DOHH2 (cell line): ENCODE data around the gene NEK5.

ENCODE experiments used
- H3F3A ChIP-seq: fragments of 200-600 bp; sonication (generic), shearing (Covaris generic); 2 replicates; pipeline ENCODE4 v1.6.0; 2016; ENCODE audit warnings: antibody characterized with exemption, mild to moderate bottlenecking; ENCODE audit not compliant: control insufficient read depth, insufficient read depth
- H3K27ac ChIP-seq: fragments of 200-600 bp; sonication (generic); 2 replicates; pipeline ENCODE4 v1.5.1; 2014; ENCODE audit warnings: low read depth, mild to moderate bottlenecking, low read length, moderate library complexity
- H3K27me3 ChIP-seq: fragments of 200-600 bp; sonication (generic); 2 replicates; pipeline ENCODE4 v1.6.1; 2014; ENCODE audit warnings: mild to moderate bottlenecking, low read length, mixed read lengths; ENCODE audit not compliant: control insufficient read depth
- H3K36me3 ChIP-seq: fragments of 200-600 bp; sonication (generic); 2 replicates; pipeline ENCODE4 v1.6.1; 2014; ENCODE audit warnings: mild to moderate bottlenecking, low read length, moderate library complexity, mixed read lengths; ENCODE audit not compliant: control insufficient read depth
- H3K4me1 ChIP-seq: fragments of 200-600 bp; sonication (generic); 2 replicates; pipeline ENCODE4 v1.6.1; 2014; ENCODE audit warnings: mild to moderate bottlenecking, low read length, mixed read lengths; ENCODE audit not compliant: control insufficient read depth
- H3K4me2 ChIP-seq: fragments of 200-600 bp; sonication (generic); 2 replicates; pipeline ENCODE4 v1.6.0; 2014; ENCODE audit warnings: mild to moderate bottlenecking, low read length, moderate library complexity
- H3K4me3 ChIP-seq: fragments of 200-600 bp; sonication (generic); 2 replicates; pipeline ENCODE4 v1.5.1; 2014; ENCODE audit warnings: mild to moderate bottlenecking, low read length, mixed read lengths
- H3K79me2 ChIP-seq: fragments of 200-600 bp; sonication (generic); 2 replicates; pipeline ENCODE4 v1.6.1; 2014; ENCODE audit warnings: mild to moderate bottlenecking, low read length, mixed read lengths; ENCODE audit not compliant: control insufficient read depth
- H3K9me2 ChIP-seq: fragments of 200-600 bp; sonication (generic); replicated peaks from 2 replicates; pipeline ENCODE4 v1.6.1; 2014; ENCODE audit warnings: mild to moderate bottlenecking, low read length, mixed read lengths; ENCODE audit not compliant: control insufficient read depth
- H3K9me3 ChIP-seq: fragments of 200-600 bp; sonication (generic); 2 replicates; pipeline ENCODE4 v1.6.1; 2014; ENCODE audit warnings: antibody characterized with exemption, low read length, mixed read lengths; ENCODE audit not compliant: control insufficient read depth, insufficient read depth
- H4K20me1 ChIP-seq: fragments of 200-600 bp; sonication (generic); 2 replicates; pipeline ENCODE4 v1.6.0; 2014; ENCODE audit warnings: low read depth, mild to moderate bottlenecking, antibody characterized with exemption, low read length, moderate library complexity; ENCODE audit not compliant: control insufficient read depth, insufficient read depth
- EZH2phosphoT487 ChIP-seq: fragments of 200-600 bp; sonication (generic); IDR thresholded peaks from 2 replicates; pipeline ENCODE4 v1.6.1; 2017; ENCODE audit warnings: borderline replicate concordance, mild to moderate bottlenecking, antibody characterized with exemption, low read length, moderate library complexity, mixed read lengths
- TF ChIP-seq, protein P1 (sequence below): fragments of 200-600 bp; sonication (generic); IDR thresholded peaks from one replicate; pipeline ENCODE4 v1.5.1; 2014; ENCODE audit warnings: antibody characterized with exemption, mild to moderate bottlenecking, low read depth, low read length; ENCODE audit not compliant: poor library complexity, severe bottlenecking

Gene NEK5

DNA sequence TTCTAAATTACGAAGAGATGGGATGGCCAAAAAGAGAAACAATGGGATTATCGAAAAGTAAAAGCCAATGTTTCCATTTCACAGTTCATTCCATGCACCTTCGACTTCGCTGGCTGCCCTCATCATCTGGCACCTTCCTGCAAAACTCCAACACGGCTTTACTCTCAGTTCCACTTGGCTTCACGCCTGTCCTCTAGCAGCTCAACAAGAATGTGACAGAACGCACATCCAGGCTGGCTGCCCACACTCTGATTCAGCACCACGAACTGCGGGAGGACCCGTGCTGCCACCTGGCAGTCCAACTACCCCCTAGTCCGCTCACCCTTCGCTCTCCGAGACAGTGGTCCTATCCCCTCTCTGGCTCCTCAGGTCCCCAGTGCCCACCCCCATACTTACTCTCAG is 129.4 kb downstream of the NEK5 start:
- Histone ChIP-seq H3K27ac (no peak overlapping the region), H3K9me2 (no peaks in the 10 kb centered on the region), H3K4me3 (no peak overlapping the region), H4K20me1 (no peaks in the 10 kb centered on the region), H3K36me3 (no peaks in the 10 kb centered on the region), H3F3A (no peaks in the 10 kb centered on the region), H3K4me2 (no peak overlapping the region), H3K79me2 (no peaks in the 10 kb centered on the region), H3K27me3 (peaks cover 33% of the 10 kb centered on the region), H3K4me1 (no peaks in the 10 kb centered on the region), H3K9me3 (no peaks in the 10 kb centered on the region)
- TF ChIP-seq, protein P1, sequence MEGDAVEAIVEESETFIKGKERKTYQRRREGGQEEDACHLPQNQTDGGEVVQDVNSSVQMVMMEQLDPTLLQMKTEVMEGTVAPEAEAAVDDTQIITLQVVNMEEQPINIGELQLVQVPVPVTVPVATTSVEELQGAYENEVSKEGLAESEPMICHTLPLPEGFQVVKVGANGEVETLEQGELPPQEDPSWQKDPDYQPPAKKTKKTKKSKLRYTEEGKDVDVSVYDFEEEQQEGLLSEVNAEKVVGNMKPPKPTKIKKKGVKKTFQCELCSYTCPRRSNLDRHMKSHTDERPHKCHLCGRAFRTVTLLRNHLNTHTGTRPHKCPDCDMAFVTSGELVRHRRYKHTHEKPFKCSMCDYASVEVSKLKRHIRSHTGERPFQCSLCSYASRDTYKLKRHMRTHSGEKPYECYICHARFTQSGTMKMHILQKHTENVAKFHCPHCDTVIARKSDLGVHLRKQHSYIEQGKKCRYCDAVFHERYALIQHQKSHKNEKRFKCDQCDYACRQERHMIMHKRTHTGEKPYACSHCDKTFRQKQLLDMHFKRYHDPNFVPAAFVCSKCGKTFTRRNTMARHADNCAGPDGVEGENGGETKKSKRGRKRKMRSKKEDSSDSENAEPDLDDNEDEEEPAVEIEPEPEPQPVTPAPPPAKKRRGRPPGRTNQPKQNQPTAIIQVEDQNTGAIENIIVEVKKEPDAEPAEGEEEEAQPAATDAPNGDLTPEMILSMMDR = no peak
- TF ChIP-seq EZH2phosphoT487 = no peak

DNA sequence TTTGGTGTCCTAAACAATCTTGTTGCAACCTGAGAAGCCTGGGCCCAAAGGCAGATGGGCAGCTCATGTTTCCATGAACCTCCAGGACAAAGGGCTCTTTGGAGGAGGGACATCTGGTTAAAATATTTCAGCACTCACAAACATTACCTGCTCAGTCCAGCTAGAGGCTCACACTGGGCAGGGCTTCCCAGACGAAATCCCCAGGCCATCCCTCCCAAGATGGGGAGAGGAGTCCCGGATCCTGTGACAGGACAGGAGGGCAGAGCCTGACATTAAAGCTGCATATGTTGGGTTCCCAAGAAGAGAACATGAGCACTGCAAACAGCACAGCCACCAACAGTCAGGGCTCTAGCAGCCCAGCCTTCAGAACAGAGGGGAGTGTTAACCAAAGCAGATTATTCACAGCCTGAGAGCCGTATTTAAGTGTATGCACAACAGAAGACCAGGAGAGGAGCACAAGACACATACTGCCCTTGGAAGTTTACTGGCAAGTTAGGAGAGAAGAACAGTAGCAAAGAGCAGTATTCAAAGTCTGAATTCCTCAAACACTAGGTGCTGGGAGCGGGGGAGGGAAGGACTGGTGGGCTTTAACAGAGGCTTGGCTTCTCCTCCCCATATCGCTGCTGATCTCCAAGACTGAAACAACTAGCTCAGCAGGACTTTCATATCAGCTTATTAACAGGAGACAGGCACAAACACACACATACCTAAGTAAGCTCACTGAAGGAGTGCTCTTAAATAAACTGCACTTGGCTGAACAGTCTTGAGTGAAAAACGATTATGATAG is 130.0 kb downstream of the NEK5 start:
- Histone ChIP-seq H3K4me2 (no peak overlapping the region), H3K79me2 (no peaks in the 10 kb centered on the region), H3F3A (no peaks in the 10 kb centered on the region), H3K9me2 (no peaks in the 10 kb centered on the region), H3K27ac (no peak overlapping the region), H3K9me3 (no peaks in the 10 kb centered on the region), H4K20me1 (no peaks in the 10 kb centered on the region), H3K36me3 (no peaks in the 10 kb centered on the region), H3K27me3 (peaks cover 35% of the 10 kb centered on the region), H3K4me1 (no peaks in the 10 kb centered on the region), H3K4me3 (no peak overlapping the region)
- TF ChIP-seq EZH2phosphoT487 = no peak
- TF ChIP-seq, protein P1 = no peak

DNA sequence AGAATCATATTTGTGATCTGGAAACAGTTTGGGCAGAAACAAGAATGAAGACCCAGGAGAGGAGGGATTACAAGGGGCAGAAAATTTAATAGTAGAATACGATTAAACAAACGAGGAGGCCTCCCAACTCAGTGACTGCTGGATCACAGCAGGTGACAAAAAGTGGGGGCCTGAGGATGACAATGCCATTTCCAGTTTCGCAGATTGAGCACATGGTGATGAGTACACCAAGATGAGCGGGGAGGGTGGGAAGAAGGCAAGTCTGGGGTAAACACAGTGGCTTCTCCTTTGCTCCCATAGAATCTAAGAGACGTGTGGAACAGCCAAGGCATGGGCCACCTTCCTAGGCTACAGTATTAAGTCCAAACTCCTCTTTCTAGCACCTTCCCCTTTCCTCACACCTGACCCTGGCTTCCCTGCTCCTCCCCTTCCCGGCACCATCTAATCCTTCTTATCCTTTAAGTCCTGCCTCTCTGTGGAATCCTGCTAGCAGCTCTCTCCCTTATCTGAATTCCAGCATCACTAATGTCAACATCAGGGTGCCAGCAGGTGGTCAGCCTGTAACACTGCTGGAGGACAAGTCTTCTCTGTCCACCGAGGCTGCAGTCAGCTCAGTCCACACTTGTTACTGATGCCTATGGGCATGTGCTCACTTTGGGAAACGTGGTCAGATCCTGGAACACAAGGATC is 131.1 kb downstream of the NEK5 start:
- Histone ChIP-seq H3K4me1 (no peaks in the 10 kb centered on the region), H3K27me3 (peaks cover 41% of the 10 kb centered on the region), H3K4me2 (no peak overlapping the region), H3K9me3 (no peaks in the 10 kb centered on the region), H3K9me2 (no peaks in the 10 kb centered on the region), H3K4me3 (no peak overlapping the region), H3K79me2 (no peaks in the 10 kb centered on the region), H4K20me1 (no peaks in the 10 kb centered on the region), H3K36me3 (no peaks in the 10 kb centered on the region), H3F3A (no peaks in the 10 kb centered on the region), H3K27ac (no peak overlapping the region)
- TF ChIP-seq, protein P1 = no peak
- TF ChIP-seq EZH2phosphoT487 = no peak
